HG03108 (cell line): ENCODE results near the gene ELMO2.

Experiments used
- ATAC-seq: cut with Tn5 transposase; IDR thresholded peaks from one replicate; pipeline ENCODE4 v1.9.1; 2021; ENCODE audit warnings: moderate library complexity; ENCODE audit not compliant: unreplicated experiment

Gene ELMO2

GRCh38 chr20:46406200-46406985 lies at the start of gene ELMO2:
Gene ELMO2 (minus strand): TSS chr20:46406615. CDS start chr20:46394482, 12,133 bp downstream.
- ATAC-seq, result peak; percentile 86

GRCh38 chr20:46455729-46456128 lies 49.3 kb upstream of the ELMO2 start:
- ATAC-seq, result no peak

DNA sequence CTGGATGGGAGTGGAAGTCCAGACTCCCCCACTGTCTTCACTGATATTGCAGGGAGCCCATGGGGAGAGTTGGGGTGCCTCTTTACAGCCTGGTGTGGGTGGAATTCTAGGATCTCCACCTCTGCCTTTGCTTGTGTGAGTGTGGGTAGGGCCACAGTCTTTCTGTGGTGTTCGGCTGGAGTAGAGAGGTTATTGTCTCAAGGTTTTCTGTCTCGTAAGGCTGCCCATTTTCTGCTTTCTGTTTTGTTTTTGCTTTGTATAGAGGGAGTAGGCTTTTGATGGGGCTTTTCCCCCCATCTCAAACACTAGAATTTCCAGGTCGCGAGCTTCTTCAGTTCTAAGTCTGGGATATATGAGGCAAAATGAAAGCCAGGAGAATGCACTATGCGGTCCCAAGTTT lies 40.4 kb upstream of the ELMO2 start:
- ATAC-seq, result no peak

- ATAC-seq, result no peak
Measured at GRCh38 chr20:46439837-46440236, 33.4 kb upstream of the ELMO2 start.

DNA sequence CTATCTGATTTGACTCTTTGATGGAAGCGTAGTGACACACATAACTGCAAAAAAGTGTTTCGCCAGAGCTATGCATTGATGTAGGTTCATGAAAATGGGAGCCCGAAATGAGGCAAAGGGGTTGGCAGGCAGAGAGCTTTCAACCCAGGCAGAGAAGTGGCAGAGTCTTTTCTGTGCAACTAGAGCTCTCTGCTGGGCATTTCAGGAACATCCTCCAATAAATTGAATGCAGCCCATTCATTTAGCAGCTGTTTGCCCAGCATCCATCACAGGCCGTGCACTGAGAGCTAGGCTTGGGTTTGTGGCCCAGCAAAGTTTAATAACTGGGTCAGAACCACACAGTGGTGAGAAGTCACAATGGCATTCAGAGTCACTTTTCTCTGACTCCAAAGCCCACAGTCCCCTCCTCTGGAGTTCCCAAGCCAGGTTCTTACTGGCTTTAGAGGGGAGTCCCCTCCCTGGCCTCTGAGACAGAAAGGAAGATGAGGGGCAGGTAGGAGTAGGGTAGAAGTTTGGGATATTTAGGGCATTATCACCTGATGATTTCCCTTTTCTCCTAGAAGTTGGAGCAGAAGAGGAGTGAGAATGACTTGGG lies 31.8 kb upstream of the ELMO2 start:
- ATAC-seq, result no peak

- no peak for ATAC-seq
Measured at GRCh38 chr20:46435146-46435545, 28.7 kb upstream of the ELMO2 start.

- ATAC-seq, result no peak
Measured at GRCh38 chr20:46434597-46434996, 28.2 kb upstream of the ELMO2 start.

- no peak for ATAC-seq
Measured at GRCh38 chr20:46433051-46433450, 26.6 kb upstream of the ELMO2 start.

- ATAC-seq, result no peak
Measured at GRCh38 chr20:46430921-46431712, 24.7 kb upstream of the ELMO2 start.

DNA sequence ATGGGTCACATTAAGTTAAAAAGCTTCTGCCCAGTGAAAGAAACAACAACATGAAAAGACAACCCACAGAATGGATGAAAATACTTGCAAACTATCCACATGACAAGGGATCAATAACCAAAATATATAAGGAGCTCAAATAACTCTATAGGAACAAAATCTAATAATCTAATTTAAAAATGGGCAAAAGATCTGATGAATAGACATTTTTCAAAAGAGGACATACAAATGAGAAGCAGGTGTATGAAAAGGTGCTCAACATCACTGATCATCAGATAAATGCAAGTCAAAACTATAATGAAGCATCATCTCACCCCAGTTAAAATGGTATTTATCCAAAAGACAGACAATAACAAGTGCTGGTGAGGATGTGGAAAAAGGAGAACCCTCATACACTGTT lies 21.0 kb upstream of the ELMO2 start:
- no peak for ATAC-seq

- no peak for ATAC-seq
Measured at GRCh38 chr20:46423882-46424482, 17.6 kb upstream of the ELMO2 start.

DNA sequence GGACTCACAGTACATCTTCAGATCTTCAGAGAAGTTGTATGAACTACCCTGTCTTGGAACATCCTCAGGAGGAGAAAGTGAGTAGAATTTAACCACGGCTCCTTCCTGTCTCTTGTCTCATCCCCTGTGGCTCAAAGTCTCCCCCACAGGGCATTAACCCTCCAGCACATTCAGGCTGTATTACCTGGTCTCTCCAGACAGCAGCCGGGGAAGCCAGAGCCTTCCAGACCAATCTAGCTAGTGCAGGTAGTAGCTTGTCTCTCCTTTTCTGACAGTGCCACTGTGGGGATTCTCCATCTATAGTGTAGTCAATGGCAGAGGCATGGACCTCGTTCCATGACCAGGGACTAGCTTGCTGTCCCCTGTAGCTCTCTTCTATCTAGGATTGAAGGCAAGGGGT lies 16.9 kb upstream of the ELMO2 start:
- ATAC-seq, result no peak

- ATAC-seq, result no peak
Measured at GRCh38 chr20:46420878-46421277, 14.5 kb upstream of the ELMO2 start.

DNA sequence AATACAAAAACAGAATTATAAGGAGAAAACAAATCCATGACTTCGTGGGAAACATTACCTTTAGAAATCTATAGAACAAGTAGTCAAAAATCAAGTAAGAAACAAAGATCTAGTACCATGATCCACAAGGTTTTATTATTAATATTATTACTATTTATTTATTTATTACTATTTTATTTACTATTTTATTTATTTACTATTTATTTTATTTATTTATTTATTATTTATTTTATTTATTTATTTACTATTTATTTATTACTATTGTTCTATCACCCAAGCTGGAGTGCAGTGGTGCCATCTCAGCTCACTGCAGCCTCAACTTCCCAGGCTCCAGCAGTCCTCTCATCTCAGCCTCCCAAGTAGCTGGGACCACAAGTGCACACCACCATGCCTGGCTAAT lies 13.5 kb upstream of the ELMO2 start:
- ATAC-seq, result no peak

DNA sequence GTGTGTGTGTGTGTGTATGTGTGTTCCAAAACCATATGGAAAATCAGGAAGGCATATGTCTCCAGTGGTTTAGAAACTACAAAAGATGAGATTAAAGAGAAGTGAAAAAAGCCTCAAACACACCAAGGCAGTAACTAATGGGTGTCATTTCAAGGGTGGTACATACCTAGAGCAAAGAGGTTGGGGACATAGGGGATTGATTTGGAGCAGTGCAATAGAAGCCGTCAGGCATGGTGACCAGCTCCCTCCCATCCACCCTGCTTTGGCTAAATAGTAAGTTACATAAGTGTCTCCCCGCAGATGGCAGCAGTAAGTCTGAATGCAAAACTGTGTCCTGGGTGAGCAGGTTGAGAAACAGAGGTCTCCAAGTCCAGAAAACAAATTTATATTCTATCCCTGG lies 10.4 kb upstream of the ELMO2 start:
- ATAC-seq, result no peak

DNA sequence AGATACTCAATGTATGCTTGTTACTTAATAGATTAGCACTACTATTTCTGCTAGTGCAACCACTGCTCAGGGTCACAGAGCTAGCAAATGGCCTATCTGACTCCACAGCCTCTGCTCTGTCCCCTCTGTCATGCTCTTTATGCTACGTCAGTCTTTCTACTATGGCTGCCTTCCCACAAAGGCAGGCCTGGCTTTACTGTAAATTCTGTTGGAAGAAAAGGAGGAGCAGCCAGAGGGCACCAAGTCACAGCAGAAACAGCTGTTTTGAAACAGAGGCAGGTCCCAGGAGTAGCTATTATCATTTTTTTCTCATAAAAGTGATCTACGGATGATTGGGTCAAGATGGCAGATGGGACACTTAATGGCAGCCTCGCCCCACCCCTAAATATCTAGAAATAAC lies 10.0 kb upstream of the ELMO2 start:
- ATAC-seq, result no peak

DNA sequence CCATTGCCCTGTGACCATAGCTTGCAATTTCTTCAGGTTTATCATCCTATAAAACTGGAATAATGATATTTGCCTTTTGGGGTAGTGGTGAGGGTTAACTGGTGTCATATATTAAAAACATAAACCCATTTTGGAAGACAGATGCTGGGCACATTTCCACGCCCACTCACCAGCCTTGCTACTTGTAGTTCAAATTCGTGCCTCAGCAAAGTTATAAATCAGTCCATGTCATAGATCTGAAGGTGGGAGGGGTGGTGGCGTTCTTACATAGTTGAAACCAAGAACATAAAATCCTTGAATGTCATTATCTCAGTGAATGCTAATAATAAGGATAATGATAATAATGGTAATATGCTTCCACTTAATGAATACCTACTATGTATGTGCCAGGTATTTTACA lies 9.4 kb upstream of the ELMO2 start:
- ATAC-seq, result no peak

GRCh38 chr20:46414608-46415007 lies 8.2 kb upstream of the ELMO2 start:
- ATAC-seq, result no peak

GRCh38 chr20:46411637-46412036 lies 5.2 kb upstream of the ELMO2 start:
- ATAC-seq, result no peak

- ATAC-seq, result no peak
Measured at GRCh38 chr20:46408281-46408731, 1.9 kb upstream of the ELMO2 start.

GRCh38 chr20:46407671-46407996 lies 1.2 kb upstream of the ELMO2 start:
- no peak for ATAC-seq
